Stimulated activated naive B cell treated with anti-CD40 and anti-IgM and Interleukin-4, amounts not matched to agents 10 μg/mL and 1 μg/mL and 100 μg/mL, for 72 hours (primary cell): Measurements from ENCODE around the gene NDST3.

ENCODE experiments used
- ATAC-seq, 2 donors: fragments of 150-1000 bp; cut with Tn5 transposase; replicated peaks; 2 replicates each; pipeline ENCODE4 v1.10.0; 2021; ENCODE audit warnings: moderate library complexity in 1 of 2
- DNase-seq: peaks from one replicate; pipeline ENCODE4 v3.0.0; 2021
- H3K27ac Mint-ChIP-seq: one replicate; pipeline ENCODE4 v1.8.0; 2022; ENCODE audit warnings: mild to moderate bottlenecking, mixed read lengths
- H3K27me3 Mint-ChIP-seq, 2 donors: one replicate each; pipeline ENCODE4 v1.8.0; 2022; ENCODE audit warnings: mixed read lengths in 2 of 2
- H3K36me3 Mint-ChIP-seq, 2 donors: one replicate each; pipeline ENCODE4 v1.8.0; 2022; ENCODE audit warnings: mixed read lengths in 2 of 2, mild to moderate bottlenecking in 1 of 2
- H3K4me1 Mint-ChIP-seq, 2 donors: one replicate each; pipeline ENCODE4 v1.8.0; 2022; ENCODE audit warnings: mixed read lengths in 2 of 2, mild to moderate bottlenecking in 1 of 2
- H3K4me3 Mint-ChIP-seq, 2 donors: one replicate each; pipeline ENCODE4 v1.8.0; 2022; ENCODE audit warnings: mild to moderate bottlenecking in 2 of 2, mixed read lengths in 2 of 2, moderate library complexity in 1 of 2
- H3K9me3 Mint-ChIP-seq, 2 donors: one replicate each; pipeline ENCODE4 v1.8.0; 2022; ENCODE audit warnings: mixed read lengths in 2 of 2, mild to moderate bottlenecking in 1 of 2

NDST3 gene

GRCh38 chr4:118036336-118036735 lies 2.0 kb downstream of the NDST3 start:
- Mint-ChIP-seq H3K4me3 (no peak overlapping the region), H3K9me3 (no peaks in the 10 kb centered on the region), H3K27me3 (peaks cover 19 to 24% of the 10 kb centered on the region in 2 donors), H3K4me1 (peaks cover 3 to 6% of the 10 kb centered on the region in 2 donors), H3K36me3 (no peaks in the 10 kb centered on the region), H3K27ac (no peak overlapping the region)
- DNase-seq = no peak
- ATAC-seq = no peak

- DNase-seq = no peak
- no peak for ATAC-seq
- H3K4me3 Mint-ChIP-seq = no peak overlapping the region
- H3K27ac Mint-ChIP-seq = no peak overlapping the region
- H3K9me3 Mint-ChIP-seq = no peaks in the 10 kb centered on the region
- peaks cover 9 to 12% of the 10 kb centered on the region in 2 donors for H3K27me3 Mint-ChIP-seq
- H3K36me3 Mint-ChIP-seq = no peaks in the 10 kb centered on the region
- peaks cover 3 to 6% of the 10 kb centered on the region in 2 donors for H3K4me1 Mint-ChIP-seq
These were observed 3.7 kb downstream of the NDST3 start for GRCh38 chr4:118037955-118038354.

GRCh38 chr4:118046323-118046722 lies 12.0 kb downstream of the NDST3 start:
- Mint-ChIP-seq H3K36me3 (no peaks in the 10 kb centered on the region), H3K4me1 (no peaks in the 10 kb centered on the region), H3K27ac (no peak overlapping the region), H3K4me3 (no peak overlapping the region), H3K9me3 (peaks cover 0 to 8% of the 10 kb centered on the region in 2 donors), H3K27me3 (peaks cover 0 to 4% of the 10 kb centered on the region in 2 donors)
- no peak for DNase-seq
- ATAC-seq = no peak

- no peaks in the 10 kb centered on the region for H3K4me1 Mint-ChIP-seq
- H3K27me3 Mint-ChIP-seq = peaks cover 0 to 4% of the 10 kb centered on the region in 2 donors
- no peak overlapping the region for H3K27ac Mint-ChIP-seq
- H3K4me3 Mint-ChIP-seq = no peak overlapping the region
- ATAC-seq (no peak), DNase-seq (no peak)
- H3K36me3 Mint-ChIP-seq = no peaks in the 10 kb centered on the region
- H3K9me3 Mint-ChIP-seq = peaks cover 1 to 8% of the 10 kb centered on the region in 2 donors
These were observed 12.8 kb downstream of the NDST3 start for GRCh38 chr4:118047043-118047442.

GRCh38 chr4:118058955-118059354 lies 24.7 kb downstream of the NDST3 start:
- Mint-ChIP-seq H3K9me3 (no peaks in the 10 kb centered on the region), H3K27me3 (no peaks in the 10 kb centered on the region), H3K27ac (no peak overlapping the region), H3K36me3 (no peaks in the 10 kb centered on the region), H3K4me3 (no peak overlapping the region), H3K4me1 (no peaks in the 10 kb centered on the region)
- DNase-seq = no peak
- ATAC-seq = no peak

GRCh38 chr4:118059397-118059796 lies 25.1 kb downstream of the NDST3 start:
- H3K27ac Mint-ChIP-seq = no peak overlapping the region

GRCh38 chr4:118076958-118077766 lies 42.9 kb downstream of the NDST3 start:
- peak; percentile 47 to 57 for ATAC-seq
- Mint-ChIP-seq H3K27ac (no peak overlapping the region), H3K27me3 (no peaks in the 10 kb centered on the region), H3K4me1 (no peaks in the 10 kb centered on the region), H3K4me3 (no peak overlapping the region), H3K9me3 (peaks cover 0 to 1% of the 10 kb centered on the region in 2 donors), H3K36me3 (no peaks in the 10 kb centered on the region)
- peak; percentile 1 for DNase-seq

More at GRCh38 chr4:118059397-118059796, 25.1 kb downstream of the NDST3 start:
- Mint-ChIP-seq H3K36me3 (no peaks in the 10 kb centered on the region), H3K9me3 (no peaks in the 10 kb centered on the region), H3K27me3 (no peaks in the 10 kb centered on the region), H3K4me1 (no peaks in the 10 kb centered on the region), H3K4me3 (no peak overlapping the region)
- DNase-seq (no peak), ATAC-seq (no peak)

GRCh38 chr4:118077767-118078105 lies 43.5 kb downstream of the NDST3 start:
- Mint-ChIP-seq H3K27me3 (no peaks in the 10 kb centered on the region), H3K4me1 (no peaks in the 10 kb centered on the region), H3K27ac (no peak overlapping the region), H3K36me3 (no peaks in the 10 kb centered on the region), H3K9me3 (peaks cover 0 to 3% of the 10 kb centered on the region in 2 donors), H3K4me3 (no peak overlapping the region)
- ATAC-seq (no peak), DNase-seq (no peak)

- H3K36me3 Mint-ChIP-seq = no peaks in the 10 kb centered on the region
- ATAC-seq (no peak), DNase-seq (no peak)
- peaks cover 0 to 4% of the 10 kb centered on the region in 2 donors for H3K9me3 Mint-ChIP-seq
- no peaks in the 10 kb centered on the region for H3K27me3 Mint-ChIP-seq
- no peaks in the 10 kb centered on the region for H3K4me1 Mint-ChIP-seq
- no peak overlapping the region for H3K4me3 Mint-ChIP-seq
- H3K27ac Mint-ChIP-seq = peak overlapping the region; percentile 37
These were observed 47.1 kb downstream of the NDST3 start for GRCh38 chr4:118081434-118081833.

- Mint-ChIP-seq H3K27me3 (no peaks in the 10 kb centered on the region), H3K9me3 (peaks cover 0 to 2% of the 10 kb centered on the region in 2 donors), H3K4me3 (no peak overlapping the region), H3K4me1 (no peaks in the 10 kb centered on the region), H3K27ac (no peak overlapping the region), H3K36me3 (no peaks in the 10 kb centered on the region)
- DNase-seq = no peak
- ATAC-seq = no peak
These were observed 47.9 kb downstream of the NDST3 start for GRCh38 chr4:118082182-118082581.

GRCh38 chr4:118085700-118086099 lies 51.4 kb downstream of the NDST3 start:
- Mint-ChIP-seq H3K27me3 (no peaks in the 10 kb centered on the region), H3K4me3 (no peak overlapping the region), H3K4me1 (no peaks in the 10 kb centered on the region), H3K36me3 (no peaks in the 10 kb centered on the region), H3K9me3 (peaks cover 0 to 2% of the 10 kb centered on the region in 2 donors), H3K27ac (no peak overlapping the region)
- no peak for ATAC-seq
- no peak for DNase-seq

GRCh38 chr4:118086344-118086743 lies 52.1 kb downstream of the NDST3 start:
- H3K4me3 Mint-ChIP-seq = no peak overlapping the region
- DNase-seq = no peak
- H3K9me3 Mint-ChIP-seq = peaks cover 0 to 2% of the 10 kb centered on the region in 2 donors
- no peak for ATAC-seq
- no peaks in the 10 kb centered on the region for H3K27me3 Mint-ChIP-seq
- H3K4me1 Mint-ChIP-seq = no peaks in the 10 kb centered on the region
- no peak overlapping the region for H3K27ac Mint-ChIP-seq
- H3K36me3 Mint-ChIP-seq = no peaks in the 10 kb centered on the region

GRCh38 chr4:118087366-118087765 lies 53.1 kb downstream of the NDST3 start:
- peaks cover 0 to 2% of the 10 kb centered on the region in 2 donors for H3K9me3 Mint-ChIP-seq
- no peak overlapping the region for H3K27ac Mint-ChIP-seq
- no peak overlapping the region for H3K4me3 Mint-ChIP-seq
- no peaks in the 10 kb centered on the region for H3K4me1 Mint-ChIP-seq
- no peaks in the 10 kb centered on the region for H3K27me3 Mint-ChIP-seq
- DNase-seq = no peak
- H3K36me3 Mint-ChIP-seq = no peaks in the 10 kb centered on the region
- no peak for ATAC-seq

GRCh38 chr4:118099106-118099505 lies 64.8 kb downstream of the NDST3 start:
- DNase-seq (no peak), ATAC-seq (no peak)
- H3K27me3 Mint-ChIP-seq = no peaks in the 10 kb centered on the region
- H3K4me3 Mint-ChIP-seq = no peak overlapping the region
- H3K9me3 Mint-ChIP-seq = peaks cover 0 to 3% of the 10 kb centered on the region in 2 donors
- no peaks in the 10 kb centered on the region for H3K4me1 Mint-ChIP-seq
- H3K36me3 Mint-ChIP-seq = no peaks in the 10 kb centered on the region
- no peak overlapping the region for H3K27ac Mint-ChIP-seq

GRCh38 chr4:118102195-118102594 lies 67.9 kb downstream of the NDST3 start:
- Mint-ChIP-seq H3K27ac (no peak overlapping the region), H3K4me1 (no peaks in the 10 kb centered on the region), H3K9me3 (peaks cover 0 to 1% of the 10 kb centered on the region in 2 donors), H3K27me3 (no peaks in the 10 kb centered on the region), H3K4me3 (no peak overlapping the region), H3K36me3 (no peaks in the 10 kb centered on the region)
- ATAC-seq (no peak), DNase-seq (no peak)
